Esophagus (tissue), 2 donors: Measurements from ENCODE around the gene OPN3. TPM values are rescaled to one million over a fixed set of nuclear protein-coding genes. Genes with fewer than 3 reads are reported as not detected.
A peak's percentile ranks its signal among the peaks of the same experiment; 100 is the strongest.

Source experiments
- H3K27ac ChIP-seq, 2 donors: one replicate each; pipeline ENCODE4 v1.5.1; 2013; ENCODE audit warnings: low read depth in 2 of 2, mild to moderate bottlenecking in 2 of 2, inconsistent platforms in 1 of 2, low read length in 1 of 2, moderate library complexity in 1 of 2
- H3K27me3 ChIP-seq, 2 donors: one replicate each; pipeline ENCODE4 v1.6.1; 2013; ENCODE audit warnings: low read length in 2 of 2, control low read depth in 1 of 2, mild to moderate bottlenecking in 1 of 2; ENCODE audit not compliant: insufficient read depth in 2 of 2, control insufficient read depth in 1 of 2
- H3K36me3 ChIP-seq, 2 donors: one replicate each; pipeline ENCODE4 v1.6.1; 2013; ENCODE audit warnings: low read length in 1 of 2; ENCODE audit not compliant: control insufficient read depth in 2 of 2, insufficient read depth in 2 of 2
- H3K4me1 ChIP-seq, 2 donors: one replicate each; pipeline ENCODE4 v1.6.1; 2013; ENCODE audit warnings: low read length in 1 of 2; ENCODE audit not compliant: control insufficient read depth in 2 of 2, insufficient read depth in 2 of 2
- H3K4me3 ChIP-seq, 2 donors: one replicate each; pipeline ENCODE4 v1.5.1; 2013; ENCODE audit warnings: low read length in 2 of 2, mild to moderate bottlenecking in 2 of 2, low read depth in 1 of 2, moderate library complexity in 1 of 2
- H3K9me3 ChIP-seq, 2 donors: one replicate each; pipeline ENCODE4 v1.6.1; 2013; ENCODE audit warnings: mild to moderate bottlenecking in 2 of 2, low read depth in 1 of 2, low read length in 1 of 2, moderate library complexity in 1 of 2; ENCODE audit not compliant: control insufficient read depth in 2 of 2, insufficient read depth in 1 of 2
- WGBS, 2 donors: extraction: QIAGEN DNeasy Blood & Tissue Kit; methylation state at CpG; one replicate each; pipeline ENCODE4 v1.1.7; 2013; 5-methylcytosine and 5-hydroxymethylcytosine counted together
- polyA plus RNA-seq, 2 donors: library from polyadenylated mRNA; stranded (reverse); fragments of 200-250 nt; gene quantifications; one replicate each; pipeline ENCODE4 v1.2.3, GENCODE V29; 2013
- donor health status: healthy with polysubstance abuse.
- donor health status: Bipolar disorder and iron deficiency.

OPN3 gene
- polyA plus RNA-seq, 2 donors: 10.0 to 13.2 TPM

DNA sequence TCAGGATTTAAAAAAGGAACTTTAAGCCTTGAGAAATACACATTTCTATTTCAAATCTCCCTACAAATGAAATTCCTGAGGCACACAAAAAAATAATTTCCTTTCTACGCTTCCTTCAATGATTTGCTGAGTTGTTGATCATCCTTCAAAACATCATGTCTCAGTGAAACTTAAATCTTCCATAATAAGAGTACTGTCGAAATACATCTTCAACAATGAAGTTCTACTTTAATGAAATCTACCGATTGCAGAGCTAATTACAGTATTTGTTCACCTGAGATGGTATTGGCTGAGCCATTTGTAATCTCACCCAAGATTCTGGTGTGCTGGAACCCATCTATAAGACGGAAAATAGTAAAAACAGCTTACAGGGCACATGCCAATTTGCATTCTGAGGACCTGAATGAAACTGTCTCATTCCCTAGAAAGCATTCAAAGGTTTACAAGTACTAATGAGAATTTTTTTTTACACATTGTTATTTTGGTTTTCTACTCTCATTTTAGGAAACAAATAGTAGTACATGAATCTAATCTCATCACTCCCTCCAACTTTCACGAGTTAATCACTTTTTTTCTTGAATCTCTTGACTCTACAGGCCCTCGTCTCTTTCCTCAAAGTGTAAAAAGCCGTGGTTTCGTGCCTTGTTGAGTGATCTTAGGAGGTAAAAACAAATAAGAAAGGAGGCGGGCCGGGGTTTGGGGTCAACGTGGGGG lies 1.1 kb downstream of the OPN3 start:
- H3K27ac ChIP-seq: peak overlapping the region in 1 of 2 donors; percentile 22
- WGBS, 2 donors: 11 to 14% methylated on average over 11 of the region's 11 CpGs

GRCh38 chr1:241638099-241638682 lies 2.0 kb downstream of the OPN3 start:
- peaks cover 0 to 3% of the 10 kb centered on the region in 2 donors for H3K4me1 ChIP-seq
- peak overlapping the region in 1 of 2 donors; percentile 1 for H3K4me3 ChIP-seq
- H3K27me3 ChIP-seq: no peaks in the 10 kb centered on the region
- no peak overlapping the region for H3K27ac ChIP-seq
- 77 to 80% methylated on average over 5 of the region's 5 CpGs for WGBS, 2 donors
- H3K9me3 ChIP-seq: no peaks in the 10 kb centered on the region
- H3K36me3 ChIP-seq: peaks cover 0 to 4% of the 10 kb centered on the region in 2 donors

More for the DNA sequence above, 1.1 kb downstream of the OPN3 start:
- Histone ChIP-seq H3K4me3 (peak overlapping the region; percentile 63 to 78), H3K4me1 (peaks cover 0 to 3% of the 10 kb centered on the region in 2 donors), H3K27me3 (no peaks in the 10 kb centered on the region), H3K36me3 (peaks cover 0 to 4% of the 10 kb centered on the region in 2 donors), H3K9me3 (no peaks in the 10 kb centered on the region)

- no peaks in the 10 kb centered on the region for H3K27me3 ChIP-seq
- WGBS, 2 donors: 79 to 82% methylated on average over 4 of the region's 4 CpGs
- H3K9me3 ChIP-seq: no peaks in the 10 kb centered on the region
- no peak overlapping the region for H3K4me3 ChIP-seq
- H3K4me1 ChIP-seq: peaks cover 0 to 3% of the 10 kb centered on the region in 2 donors
- H3K36me3 ChIP-seq: peaks cover 0 to 4% of the 10 kb centered on the region in 2 donors
- peak overlapping the region; percentile 4 to 7 for H3K27ac ChIP-seq
Measured at GRCh38 chr1:241637604-241638003, 2.6 kb downstream of the OPN3 start.

DNA sequence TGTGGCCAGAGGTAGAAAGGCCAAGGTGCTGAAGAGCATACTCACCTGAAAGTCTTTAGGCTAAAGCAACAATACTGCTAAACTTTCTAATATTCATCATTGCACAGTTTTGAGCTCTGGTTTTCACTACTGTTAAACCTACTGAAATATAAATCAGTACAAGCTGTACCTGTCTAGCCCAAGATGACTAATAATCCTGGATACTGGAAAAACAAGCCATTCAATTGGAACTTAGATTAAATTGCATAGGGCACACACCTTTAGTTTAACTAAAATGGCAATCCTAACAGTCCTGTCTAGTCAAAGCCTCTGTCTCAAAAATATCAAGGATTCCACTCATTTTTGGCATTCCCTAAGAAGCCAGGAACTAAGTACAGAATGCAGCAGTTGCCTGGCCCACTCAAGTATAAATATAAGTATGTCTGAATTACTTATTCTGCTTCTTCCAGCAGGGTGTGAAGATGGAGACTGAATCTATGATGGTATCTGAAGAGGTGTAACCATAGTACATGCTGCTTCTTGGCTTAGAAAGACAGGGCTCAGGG lies 3.1 kb downstream of the OPN3 start:
- H3K27ac ChIP-seq: peak overlapping the region; percentile 4 to 9
- peaks cover 0 to 4% of the 10 kb centered on the region in 2 donors for H3K36me3 ChIP-seq
- H3K27me3 ChIP-seq: no peaks in the 10 kb centered on the region
- H3K4me3 ChIP-seq: no peak overlapping the region
- H3K9me3 ChIP-seq: no peaks in the 10 kb centered on the region
- H3K4me1 ChIP-seq: peaks cover 0 to 3% of the 10 kb centered on the region in 2 donors

DNA sequence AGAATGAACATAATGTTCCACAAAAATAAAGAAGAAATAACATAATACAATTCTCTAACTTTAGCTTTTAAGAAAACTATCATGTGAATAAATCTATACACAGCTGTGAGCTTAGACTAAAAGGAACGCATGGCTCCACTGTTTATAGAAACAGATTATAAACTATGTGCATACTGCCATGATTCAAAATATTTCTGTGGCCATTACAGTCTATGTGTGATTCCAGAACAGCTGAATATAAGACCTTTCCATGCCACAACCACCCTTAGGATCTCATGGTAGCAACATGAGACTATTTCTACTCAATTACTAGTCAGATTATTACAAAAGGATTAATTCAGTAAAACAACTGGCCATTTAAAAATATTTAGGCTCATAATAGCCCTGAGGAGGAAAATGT lies 3.9 kb downstream of the OPN3 start:
- 62 to 72% methylated on average over 1 of the region's 1 CpG for WGBS, 2 donors
- Histone ChIP-seq H3K36me3 (peaks cover 0 to 4% of the 10 kb centered on the region in 2 donors), H3K9me3 (no peaks in the 10 kb centered on the region), H3K27ac (no peak overlapping the region), H3K4me1 (peaks cover 0 to 3% of the 10 kb centered on the region in 2 donors), H3K27me3 (no peaks in the 10 kb centered on the region), H3K4me3 (no peak overlapping the region)

DNA sequence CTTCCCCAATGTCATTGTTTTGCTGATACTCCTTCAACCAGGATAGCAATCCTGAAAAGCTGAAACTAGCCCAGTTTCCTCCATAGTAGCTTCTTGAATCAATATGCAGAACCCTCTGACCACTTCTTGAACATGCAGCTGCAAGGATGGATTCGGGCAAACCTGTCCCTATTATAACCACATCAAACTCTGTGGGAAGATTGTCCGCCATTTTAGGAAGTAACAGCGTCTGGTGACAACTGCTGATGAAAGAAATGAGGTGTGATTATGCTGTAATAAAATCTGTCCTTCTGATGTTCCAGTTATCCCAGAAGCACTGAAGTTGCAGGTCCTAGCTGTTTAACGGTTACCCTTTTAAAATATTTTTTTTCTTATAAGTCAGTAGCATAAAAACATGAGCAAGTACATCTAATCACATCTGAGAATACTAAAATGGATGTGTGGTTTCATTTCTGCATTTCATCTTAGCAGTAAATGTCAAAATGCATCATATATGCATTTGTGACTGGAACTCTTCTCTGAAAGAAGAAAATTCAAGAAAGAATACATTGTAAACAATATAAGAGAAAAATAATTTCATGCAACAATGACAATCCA lies 4.5 kb downstream of the OPN3 start:
- no peak overlapping the region for H3K27ac ChIP-seq
- H3K4me1 ChIP-seq: peaks cover 0 to 3% of the 10 kb centered on the region in 2 donors
- no peak overlapping the region for H3K4me3 ChIP-seq
- 85% methylated on average over 4 of the region's 4 CpGs for WGBS, 2 donors
- peaks cover 0 to 4% of the 10 kb centered on the region in 2 donors for H3K36me3 ChIP-seq
- no peaks in the 10 kb centered on the region for H3K27me3 ChIP-seq
- no peaks in the 10 kb centered on the region for H3K9me3 ChIP-seq

DNA sequence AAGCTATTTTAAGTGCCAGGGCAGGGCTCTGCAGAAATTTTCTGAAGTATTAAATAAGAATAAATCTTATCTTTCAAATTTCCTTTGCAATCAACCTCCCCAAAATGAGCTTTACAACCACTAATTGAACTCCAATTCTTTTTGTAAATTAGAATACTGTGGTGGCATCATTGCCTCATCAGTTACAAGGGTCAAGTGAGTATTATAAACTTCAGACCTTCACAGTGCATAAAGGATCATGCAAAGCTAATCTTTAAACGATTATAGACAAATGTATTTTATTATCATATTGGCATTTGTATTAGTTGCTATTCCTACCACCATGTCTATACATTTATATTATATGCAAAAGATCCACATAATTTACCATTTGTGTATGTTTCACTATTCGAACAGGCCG lies 7.2 kb downstream of the OPN3 start:
- 92 to 97% methylated on average over 3 of the region's 3 CpGs for WGBS, 2 donors
- no peaks in the 10 kb centered on the region for H3K9me3 ChIP-seq
- peaks cover 0 to 4% of the 10 kb centered on the region in 2 donors for H3K36me3 ChIP-seq
- H3K27ac ChIP-seq: no peak overlapping the region
- no peak overlapping the region for H3K4me3 ChIP-seq
- H3K4me1 ChIP-seq: peaks cover 0 to 3% of the 10 kb centered on the region in 2 donors
- no peaks in the 10 kb centered on the region for H3K27me3 ChIP-seq

- H3K9me3 ChIP-seq: no peaks in the 10 kb centered on the region
Measured at GRCh38 chr1:241631674-241632073, 8.5 kb downstream of the OPN3 start.

GRCh38 chr1:241630899-241631298 lies 9.3 kb downstream of the OPN3 start:
- Histone ChIP-seq H3K9me3 (no peaks in the 10 kb centered on the region), H3K36me3 (peaks cover 0 to 4% of the 10 kb centered on the region in 2 donors), H3K4me3 (no peak overlapping the region), H3K4me1 (no peaks in the 10 kb centered on the region), H3K27me3 (no peaks in the 10 kb centered on the region), H3K27ac (no peak overlapping the region)
- WGBS, 2 donors: 98 to 100% methylated on average over 2 of the region's 2 CpGs

More at GRCh38 chr1:241631674-241632073, 8.5 kb downstream of the OPN3 start:
- Histone ChIP-seq H3K4me1 (peaks cover 0 to under 1% of the 10 kb centered on the region in 2 donors), H3K27me3 (no peaks in the 10 kb centered on the region), H3K27ac (no peak overlapping the region), H3K36me3 (peaks cover 0 to 4% of the 10 kb centered on the region in 2 donors), H3K4me3 (no peak overlapping the region)
- 78 to 86% methylated on average over 5 of the region's 5 CpGs for WGBS, 2 donors
